Measurements from ENCODE around the gene ARHGAP24.
"Not testable (repeated sequence)": the region's sequence is repeated elsewhere in the genome, so short reads cannot be mapped to it uniquely, and the experiment has no call there.

ARHGAP24 gene

GRCh38 chr4:85656759-85657505 lies 182.0 kb downstream of the ARHGAP24 start:
- no peak for DNase-seq (ENCODE audit: low spot score)

DNA sequence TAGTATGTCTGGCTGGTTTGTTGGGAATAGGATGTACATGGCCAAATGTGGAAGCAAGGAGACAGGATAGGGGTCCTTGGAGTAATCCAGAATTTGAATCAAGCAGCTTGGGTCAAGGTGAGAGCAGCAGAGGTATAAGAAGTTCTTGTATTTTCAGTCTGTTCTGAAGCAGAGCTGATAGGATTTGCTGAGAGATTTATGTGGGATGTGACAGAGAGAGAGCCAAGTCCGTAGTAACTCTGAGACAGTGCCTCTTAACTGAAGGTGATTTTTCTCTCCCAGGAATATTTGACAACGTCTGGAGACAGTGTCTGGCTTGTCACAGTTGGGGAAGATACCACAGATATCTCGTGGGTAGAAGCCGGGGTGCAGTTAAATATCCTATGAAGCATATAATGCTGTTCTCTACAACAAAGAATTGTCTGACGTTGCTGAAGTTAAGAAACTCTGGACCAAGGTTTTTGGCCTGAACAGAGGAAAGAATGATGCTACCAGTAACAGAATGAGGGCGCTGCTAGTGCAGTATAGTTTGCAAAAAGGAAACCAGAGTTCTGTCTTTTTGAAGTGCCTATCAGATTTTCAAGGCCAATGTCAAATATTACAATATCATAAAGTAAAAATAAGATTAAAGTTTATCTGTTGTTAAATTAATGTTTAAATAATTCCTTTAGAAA lies 184.0 kb downstream of the ARHGAP24 start:
- no peak for DNase-seq (ENCODE audit: low spot score)

DNA sequence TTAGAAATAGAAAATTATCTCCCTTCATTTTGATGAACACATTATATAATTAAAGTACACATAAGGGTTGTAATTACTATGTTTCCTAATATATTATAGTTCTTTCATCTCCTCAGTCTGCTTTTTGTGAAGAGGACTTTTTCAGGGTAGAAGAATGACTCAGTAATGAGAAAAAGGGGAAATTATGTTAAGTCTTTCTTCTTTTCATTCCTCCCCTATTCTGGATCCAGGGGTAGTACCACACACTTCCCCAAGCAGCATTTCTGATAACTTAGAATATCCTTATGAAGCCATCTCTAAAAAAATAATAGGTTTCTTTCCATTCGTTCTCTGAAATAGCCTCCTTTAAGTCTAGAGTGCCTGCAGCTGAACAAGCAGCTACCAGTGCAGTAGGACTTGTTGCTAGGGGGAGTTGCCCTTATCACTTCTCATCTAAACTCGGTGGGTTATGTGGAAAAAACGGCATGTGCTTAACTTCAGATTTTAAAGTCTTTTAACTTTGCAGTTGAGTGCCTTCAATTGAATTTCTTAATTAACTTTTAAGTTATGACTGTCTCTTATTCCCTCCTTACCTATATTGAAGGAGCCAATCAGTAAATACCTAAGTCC lies 184.8 kb downstream of the ARHGAP24 start:
- DNase-seq (ENCODE audit: low spot score) = no peak

DNA sequence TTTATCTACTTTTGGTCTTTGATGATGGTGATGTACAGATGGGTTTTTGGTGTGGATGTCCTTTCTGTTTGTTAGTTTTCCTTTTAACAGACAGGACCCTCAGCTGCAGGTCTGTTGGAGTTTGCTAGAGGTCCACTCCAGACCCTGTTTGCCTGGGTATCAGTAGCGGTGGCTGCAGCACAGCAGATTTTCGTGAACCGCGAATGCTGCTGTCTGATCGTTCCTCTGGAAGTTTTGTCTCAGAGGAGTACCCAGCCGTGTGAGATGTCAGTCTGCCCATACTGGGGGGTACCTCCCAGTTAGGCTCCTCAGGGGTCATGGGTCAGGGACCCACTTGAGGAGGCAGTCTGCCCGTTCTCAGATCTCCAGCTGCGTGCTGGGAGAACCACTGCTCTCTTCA lies 191.7 kb downstream of the ARHGAP24 start:
- DNase-seq (ENCODE audit: low spot score) = not testable (repeated sequence)

DNA sequence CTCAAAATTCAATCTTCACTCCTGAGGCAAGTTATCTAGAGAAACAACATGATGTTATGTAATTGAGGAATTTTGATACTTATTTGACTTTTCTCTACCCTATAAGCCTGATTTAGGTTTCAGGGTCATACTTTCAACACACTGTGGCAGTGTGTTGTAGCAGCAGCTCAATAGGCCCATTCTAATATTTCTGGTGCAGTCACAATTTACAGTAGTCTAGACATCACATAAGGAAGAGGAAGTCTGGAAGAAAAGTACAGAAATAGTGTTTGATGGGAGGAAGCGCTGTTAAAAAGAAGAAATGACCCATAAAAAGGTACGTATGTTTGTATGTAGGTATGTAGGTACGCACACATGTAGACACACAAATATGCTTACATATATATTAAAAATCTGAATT lies 194.3 kb downstream of the ARHGAP24 start:
- DNase-seq (ENCODE audit: low spot score) = no peak

GRCh38 chr4:85669992-85670548 lies 195.1 kb downstream of the ARHGAP24 start:
- no peak for DNase-seq (ENCODE audit: low spot score)

- no peak for DNase-seq (ENCODE audit: low spot score)
Measured at GRCh38 chr4:85671120-85671519, 196.2 kb downstream of the ARHGAP24 start.

DNA sequence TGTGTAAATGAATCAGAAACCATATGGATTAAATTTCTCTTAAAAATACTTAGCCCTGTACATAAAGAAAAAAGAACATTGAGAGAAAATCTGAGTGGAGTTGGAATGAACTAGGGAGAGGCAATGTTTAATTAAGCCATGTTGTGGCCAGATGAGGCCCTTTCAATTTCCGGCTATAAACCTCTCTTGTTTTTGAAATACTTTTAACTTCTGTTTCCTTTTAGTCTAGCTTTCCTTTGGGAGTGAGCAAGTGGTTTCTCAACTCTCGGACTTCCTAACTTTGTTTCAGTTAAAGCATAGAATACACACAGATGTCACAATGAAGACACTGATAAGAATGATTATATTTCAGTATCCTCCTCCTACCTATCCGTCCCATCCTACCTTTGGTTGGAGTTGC lies 197.2 kb downstream of the ARHGAP24 start:
- DNase-seq (ENCODE audit: low spot score) = no peak

DNA sequence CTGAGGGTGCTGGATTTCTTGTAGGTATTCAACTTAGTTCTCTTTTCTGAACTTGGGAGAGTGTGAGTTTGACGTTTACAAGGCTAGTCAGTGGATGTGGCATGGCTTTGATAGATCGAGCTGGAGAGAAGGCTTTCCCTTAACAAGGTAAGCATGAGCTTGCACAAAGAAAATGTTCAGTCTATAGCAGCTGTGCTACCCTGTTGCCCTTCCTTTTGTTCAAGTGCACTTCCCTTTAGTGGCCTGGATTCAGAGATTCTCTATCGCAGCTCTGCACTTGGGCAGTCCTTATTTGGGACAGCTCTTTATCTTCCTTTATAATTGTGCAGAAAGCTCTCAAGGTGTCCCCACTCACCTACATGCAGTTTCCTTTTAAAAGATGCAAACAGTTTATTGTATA lies 198.0 kb downstream of the ARHGAP24 start:
- no peak for DNase-seq (ENCODE audit: low spot score)

DNA sequence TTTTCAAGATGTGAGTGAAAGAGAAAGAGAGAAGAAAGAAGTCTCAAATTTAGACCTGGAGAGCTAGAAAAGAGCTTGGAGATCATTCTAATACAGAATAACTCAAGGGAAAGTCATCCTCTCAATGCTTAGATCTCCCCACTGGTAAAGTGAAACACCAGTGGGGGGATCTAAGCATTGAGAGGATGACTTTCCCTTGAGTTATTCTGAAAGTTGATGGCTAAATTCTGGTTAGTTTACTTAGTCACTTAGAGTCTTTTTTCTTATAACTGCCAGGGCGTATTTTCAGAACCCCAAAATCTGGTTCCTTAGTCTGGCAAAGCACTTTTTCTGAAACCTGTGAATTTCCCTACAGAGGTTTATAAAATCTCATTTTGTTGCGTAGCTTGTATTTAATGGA lies 198.6 kb downstream of the ARHGAP24 start:
- no peak for DNase-seq (ENCODE audit: low spot score)

- DNase-seq (ENCODE audit: low spot score) = no peak
Measured at GRCh38 chr4:85675076-85676049, 200.4 kb downstream of the ARHGAP24 start.

DNA sequence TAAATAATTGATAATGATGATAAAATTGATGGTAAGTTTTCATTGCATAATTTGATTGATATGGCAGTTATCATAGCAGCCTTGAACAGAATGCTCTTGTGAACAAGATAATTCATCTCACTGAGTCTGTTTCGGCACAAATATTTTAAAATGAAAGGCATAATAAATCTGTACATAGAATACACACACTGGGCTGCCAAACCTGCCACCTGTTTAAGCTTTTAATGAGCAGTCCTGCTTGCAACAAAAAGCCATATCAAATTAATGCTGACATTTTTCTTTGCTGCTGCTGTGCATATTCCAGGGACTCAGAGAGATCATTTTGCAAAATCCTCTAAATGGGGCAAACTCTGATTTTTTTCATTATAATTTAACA lies 201.1 kb downstream of the ARHGAP24 start:
- no peak for DNase-seq (ENCODE audit: low spot score)

- DNase-seq (ENCODE audit: low spot score) = no peak
Measured at GRCh38 chr4:85676850-85677590, 202.1 kb downstream of the ARHGAP24 start.

GRCh38 chr4:85681221-85681657 lies 206.3 kb downstream of the ARHGAP24 start:
- no peak for DNase-seq (ENCODE audit: low spot score)

GRCh38 chr4:85681921-85682320 lies 207.0 kb downstream of the ARHGAP24 start:
- DNase-seq (ENCODE audit: low spot score) = no peak

DNA sequence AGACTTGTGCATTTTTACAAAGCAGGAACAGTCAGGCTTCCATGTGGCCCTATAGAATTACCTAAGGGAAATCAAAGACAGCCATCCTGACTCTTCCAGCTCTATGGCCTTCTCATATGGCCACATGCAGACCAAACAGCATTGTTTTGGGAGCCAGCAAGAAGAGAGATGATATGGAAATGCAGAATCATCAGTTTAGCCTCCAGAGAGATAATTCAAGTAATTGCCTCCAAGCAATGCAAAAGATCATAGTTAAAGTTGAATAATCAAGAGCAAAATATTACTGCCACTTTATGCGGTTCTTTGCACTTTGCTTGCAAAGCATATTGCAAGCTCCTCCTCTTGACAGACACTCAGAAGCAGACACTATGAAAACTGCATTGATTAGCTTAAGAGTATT lies 207.4 kb downstream of the ARHGAP24 start:
- DNase-seq (ENCODE audit: low spot score) = no peak

DNA sequence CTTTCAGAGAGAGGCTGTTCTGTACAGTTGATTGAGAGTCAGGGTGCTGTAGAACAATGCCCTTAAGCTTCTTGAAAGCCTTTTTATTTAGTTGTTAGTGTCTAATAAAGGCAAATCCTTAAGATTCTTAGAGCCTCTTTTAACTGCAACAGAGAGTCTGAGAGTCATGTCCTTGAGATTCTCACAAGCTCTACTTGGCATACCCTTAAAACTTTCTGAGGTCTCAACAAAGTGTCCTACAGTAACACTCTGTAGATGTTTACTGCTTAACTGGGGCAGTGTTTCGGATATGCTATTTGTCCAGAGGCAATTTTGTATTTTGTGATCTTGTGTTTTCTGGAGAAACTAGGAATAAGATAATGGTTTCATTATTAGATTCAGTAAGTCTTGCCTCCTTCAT lies 209.7 kb downstream of the ARHGAP24 start:
- DNase-seq (ENCODE audit: low spot score) = no peak

GRCh38 chr4:85686398-85686797 lies 211.4 kb downstream of the ARHGAP24 start:
- DNase-seq (ENCODE audit: low spot score) = no peak

DNA sequence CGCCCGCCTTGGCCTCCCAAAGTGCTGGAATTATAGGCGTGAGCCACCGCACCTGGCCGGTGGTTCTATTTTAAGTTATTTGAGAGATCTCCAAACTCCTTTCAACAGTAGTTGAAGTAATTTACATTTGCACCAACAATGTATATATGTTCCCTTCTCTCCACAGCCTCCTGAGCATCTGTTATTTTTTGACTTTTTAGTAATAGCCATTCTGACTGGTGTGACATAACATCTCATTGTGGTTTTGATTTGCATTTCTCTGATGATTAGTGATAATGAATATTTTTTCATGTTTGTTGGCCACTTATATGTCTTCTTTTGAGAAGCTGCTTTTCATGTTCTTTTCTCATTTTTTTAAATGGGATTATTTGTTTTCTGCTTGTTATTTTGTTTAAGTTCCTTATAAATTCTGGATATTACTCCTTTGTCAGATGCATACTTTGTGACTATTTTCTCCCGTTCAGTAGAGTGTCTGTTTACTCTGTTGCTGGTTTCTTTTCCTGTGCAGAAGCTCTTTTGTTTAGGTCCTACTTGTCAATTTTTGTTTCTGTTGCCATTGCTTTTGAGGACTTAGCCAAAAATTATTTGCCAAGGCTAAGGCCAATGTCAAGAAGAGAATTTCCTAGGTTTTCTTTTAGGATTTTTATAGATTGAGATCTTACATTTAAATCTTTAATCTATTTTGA lies 213.2 kb downstream of the ARHGAP24 start:
- DNase-seq (ENCODE audit: low spot score) = no peak

DNA sequence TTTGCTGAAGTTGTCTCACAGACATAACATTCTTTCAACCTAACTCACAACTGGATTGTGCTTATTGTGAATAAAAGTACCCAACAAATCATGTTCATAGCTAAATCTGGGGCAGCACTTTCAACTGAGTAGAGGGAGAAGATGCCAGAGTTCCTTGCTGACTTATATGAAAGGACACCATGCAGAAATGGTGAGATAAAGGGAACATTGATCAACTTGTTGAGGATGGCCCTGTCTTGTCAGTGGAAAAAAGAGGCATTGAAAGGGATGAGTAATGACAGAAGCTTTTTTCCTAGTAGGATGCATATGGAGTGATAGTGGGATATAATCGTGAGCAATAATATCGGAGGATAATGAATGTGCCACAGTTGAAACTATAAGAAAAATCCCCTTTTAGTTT lies 221.7 kb downstream of the ARHGAP24 start:
- no peak for DNase-seq (ENCODE audit: low spot score)

Data from left forelimb (tissue), 1 donor.